C4-2B (cell line): ENCODE measurements around the gene CTTNBP2NL.

Source experiments
- ZFX ChIP-seq: fragments of 450-650 bp; IDR thresholded peaks from 2 replicates; pipeline ENCODE4 v1.6.1; 2017
- TF ChIP-seq, protein P1 (sequence below): fragments of 450-650 bp; conservative IDR thresholded peaks from 2 replicates; pipeline ENCODE4 v1.5.1; 2017; ENCODE audit warnings: mild to moderate bottlenecking

GRCh38 chr1:112357467-112357866 is 38.5 kb upstream of the CTTNBP2NL start:
- TF ChIP-seq, protein P1, sequence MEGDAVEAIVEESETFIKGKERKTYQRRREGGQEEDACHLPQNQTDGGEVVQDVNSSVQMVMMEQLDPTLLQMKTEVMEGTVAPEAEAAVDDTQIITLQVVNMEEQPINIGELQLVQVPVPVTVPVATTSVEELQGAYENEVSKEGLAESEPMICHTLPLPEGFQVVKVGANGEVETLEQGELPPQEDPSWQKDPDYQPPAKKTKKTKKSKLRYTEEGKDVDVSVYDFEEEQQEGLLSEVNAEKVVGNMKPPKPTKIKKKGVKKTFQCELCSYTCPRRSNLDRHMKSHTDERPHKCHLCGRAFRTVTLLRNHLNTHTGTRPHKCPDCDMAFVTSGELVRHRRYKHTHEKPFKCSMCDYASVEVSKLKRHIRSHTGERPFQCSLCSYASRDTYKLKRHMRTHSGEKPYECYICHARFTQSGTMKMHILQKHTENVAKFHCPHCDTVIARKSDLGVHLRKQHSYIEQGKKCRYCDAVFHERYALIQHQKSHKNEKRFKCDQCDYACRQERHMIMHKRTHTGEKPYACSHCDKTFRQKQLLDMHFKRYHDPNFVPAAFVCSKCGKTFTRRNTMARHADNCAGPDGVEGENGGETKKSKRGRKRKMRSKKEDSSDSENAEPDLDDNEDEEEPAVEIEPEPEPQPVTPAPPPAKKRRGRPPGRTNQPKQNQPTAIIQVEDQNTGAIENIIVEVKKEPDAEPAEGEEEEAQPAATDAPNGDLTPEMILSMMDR: no peak
- no peak for TF ChIP-seq ZFX
